Parathyroid adenoma (tissue), 2 donors: ENCODE measurements around the gene STPG4.

ENCODE experiments used
- H2AFZ ChIP-seq: fragments of 300-600 bp; sonication (generic); one replicate; pipeline ENCODE4 v1.7.0; 2017; ENCODE audit warnings: antibody characterized with exemption, mild to moderate bottlenecking
- H3K27ac ChIP-seq: fragments of 300-600 bp; sonication (generic); one replicate; pipeline ENCODE4 v1.7.0; 2017
- H3K27me3 ChIP-seq: fragments of 300-600 bp; sonication (generic); one replicate; pipeline ENCODE4 v1.7.0; 2017; ENCODE audit warnings: low read length; ENCODE audit not compliant: control insufficient read depth, insufficient read depth
- H3K36me3 ChIP-seq: fragments of 300-600 bp; sonication (generic); one replicate; pipeline ENCODE4 v1.7.0; 2017; ENCODE audit warnings: low read length; ENCODE audit not compliant: control insufficient read depth, insufficient read depth
- H3K4me1 ChIP-seq: fragments of 300-600 bp; sonication (generic); one replicate; pipeline ENCODE4 v1.7.0; 2017; ENCODE audit warnings: control low read depth
- H3K4me2 ChIP-seq: fragments of 300-600 bp; sonication (generic); one replicate; pipeline ENCODE4 v1.7.0; 2017; ENCODE audit warnings: low read length
- H3K4me3 ChIP-seq: fragments of 300-600 bp; sonication (generic); one replicate; pipeline ENCODE4 v1.7.0; 2017; ENCODE audit warnings: low read depth, low read length
- H3K79me2 ChIP-seq: fragments of 300-600 bp; sonication (generic); one replicate; pipeline ENCODE4 v1.7.0; 2017; ENCODE audit warnings: control low read depth
- H3K9ac ChIP-seq: fragments of 300-600 bp; sonication (generic); one replicate; pipeline ENCODE4 v1.7.0; 2017; ENCODE audit warnings: mild to moderate bottlenecking
- H3K9me3 ChIP-seq: fragments of 300-600 bp; sonication (generic); one replicate; pipeline ENCODE4 v1.7.0; 2017; ENCODE audit warnings: low read length; ENCODE audit not compliant: control insufficient read depth
- TF ChIP-seq, protein P1 (sequence below): fragments of 300-600 bp; sonication (generic); IDR thresholded peaks from one replicate; pipeline ENCODE4 v1.7.0; 2017; ENCODE audit warnings: antibody characterized with exemption, mild to moderate bottlenecking
- donor health status: primary hyperparathyroidism.

The STPG4 gene

DNA sequence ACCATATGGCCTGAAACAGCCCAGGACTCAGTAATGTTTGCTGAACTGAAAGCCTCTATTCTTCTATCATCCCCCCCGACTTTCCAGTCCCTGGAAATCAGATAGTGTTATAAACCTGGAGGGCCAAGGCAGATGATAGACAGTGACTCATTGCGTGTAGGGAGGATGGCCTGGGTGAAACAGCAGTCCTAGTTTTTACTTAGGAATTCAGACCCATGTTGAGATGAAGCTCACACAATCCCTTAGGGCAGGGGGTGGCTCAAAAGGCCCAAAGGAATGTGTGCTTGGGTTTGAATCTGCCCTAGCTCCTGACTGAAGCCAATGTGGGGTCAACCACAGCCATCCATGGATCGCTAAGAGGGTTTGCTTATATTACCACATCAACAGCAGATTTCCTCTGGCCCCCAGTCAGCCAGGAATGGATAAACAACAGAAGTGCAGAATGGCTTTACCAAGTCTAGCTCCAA lies 43.9 kb upstream of the STPG4 start:
- no peaks in the 10 kb centered on the region for H3K79me2 ChIP-seq
- no peak overlapping the region for H3K4me2 ChIP-seq
- no peaks in the 10 kb centered on the region for H3K27me3 ChIP-seq
- no peak overlapping the region for H2AFZ ChIP-seq
- peaks cover 1% of the 10 kb centered on the region for H3K4me1 ChIP-seq
- H3K9ac ChIP-seq: no peak overlapping the region
- H3K36me3 ChIP-seq: no peaks in the 10 kb centered on the region
- TF ChIP-seq, protein P1, sequence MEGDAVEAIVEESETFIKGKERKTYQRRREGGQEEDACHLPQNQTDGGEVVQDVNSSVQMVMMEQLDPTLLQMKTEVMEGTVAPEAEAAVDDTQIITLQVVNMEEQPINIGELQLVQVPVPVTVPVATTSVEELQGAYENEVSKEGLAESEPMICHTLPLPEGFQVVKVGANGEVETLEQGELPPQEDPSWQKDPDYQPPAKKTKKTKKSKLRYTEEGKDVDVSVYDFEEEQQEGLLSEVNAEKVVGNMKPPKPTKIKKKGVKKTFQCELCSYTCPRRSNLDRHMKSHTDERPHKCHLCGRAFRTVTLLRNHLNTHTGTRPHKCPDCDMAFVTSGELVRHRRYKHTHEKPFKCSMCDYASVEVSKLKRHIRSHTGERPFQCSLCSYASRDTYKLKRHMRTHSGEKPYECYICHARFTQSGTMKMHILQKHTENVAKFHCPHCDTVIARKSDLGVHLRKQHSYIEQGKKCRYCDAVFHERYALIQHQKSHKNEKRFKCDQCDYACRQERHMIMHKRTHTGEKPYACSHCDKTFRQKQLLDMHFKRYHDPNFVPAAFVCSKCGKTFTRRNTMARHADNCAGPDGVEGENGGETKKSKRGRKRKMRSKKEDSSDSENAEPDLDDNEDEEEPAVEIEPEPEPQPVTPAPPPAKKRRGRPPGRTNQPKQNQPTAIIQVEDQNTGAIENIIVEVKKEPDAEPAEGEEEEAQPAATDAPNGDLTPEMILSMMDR: no peak
- no peak overlapping the region for H3K4me3 ChIP-seq
- H3K27ac ChIP-seq: no peak overlapping the region
- no peaks in the 10 kb centered on the region for H3K9me3 ChIP-seq

DNA sequence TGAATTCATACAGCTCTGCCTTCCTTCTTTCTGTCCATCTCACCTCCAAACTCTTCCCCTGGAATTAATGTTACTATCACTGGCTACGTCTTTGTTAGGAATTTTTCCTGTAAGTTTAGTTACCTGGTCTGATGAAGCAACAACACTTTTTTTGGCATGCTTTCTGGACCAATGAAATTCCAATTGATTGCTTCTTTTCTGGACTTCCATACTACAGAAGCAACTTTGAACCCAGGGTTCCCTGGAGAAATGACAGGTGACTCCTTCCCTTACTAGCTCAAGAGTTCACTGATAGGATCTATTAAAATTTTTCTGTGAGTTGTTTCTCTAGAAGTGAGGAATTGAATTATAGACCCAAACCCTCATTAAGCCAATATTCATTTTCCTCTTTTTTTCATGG lies 41.4 kb upstream of the STPG4 start:
- Histone ChIP-seq H2AFZ (no peak overlapping the region), H3K27me3 (no peaks in the 10 kb centered on the region), H3K9ac (no peak overlapping the region), H3K4me3 (no peak overlapping the region), H3K4me1 (peaks cover 17% of the 10 kb centered on the region), H3K4me2 (no peak overlapping the region), H3K9me3 (no peaks in the 10 kb centered on the region), H3K27ac (no peak overlapping the region), H3K79me2 (no peaks in the 10 kb centered on the region), H3K36me3 (no peaks in the 10 kb centered on the region)
- TF ChIP-seq, protein P1: no peak

DNA sequence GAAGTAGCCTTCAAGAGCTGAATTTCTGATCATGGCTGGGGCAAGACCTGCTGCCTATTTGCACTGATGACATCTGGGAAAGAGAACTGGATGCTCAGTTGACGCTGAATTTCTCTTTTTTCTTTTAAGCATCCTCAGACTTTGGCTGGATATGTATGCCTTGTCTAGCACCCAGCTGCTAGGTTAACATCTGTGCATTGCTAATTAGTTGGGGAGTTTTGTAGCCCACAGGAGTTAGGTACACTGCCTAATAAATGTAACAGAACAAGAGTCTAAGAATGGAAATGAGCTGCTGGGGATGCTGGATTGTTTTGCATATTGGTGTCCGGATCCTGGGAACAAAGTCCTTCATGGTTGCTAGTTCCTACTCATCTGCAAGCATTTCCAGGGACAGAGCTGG lies 40.9 kb upstream of the STPG4 start:
- Histone ChIP-seq H3K4me1 (peaks cover 22% of the 10 kb centered on the region), H2AFZ (no peak overlapping the region), H3K79me2 (no peaks in the 10 kb centered on the region), H3K4me2 (no peak overlapping the region), H3K36me3 (no peaks in the 10 kb centered on the region), H3K9me3 (no peaks in the 10 kb centered on the region), H3K9ac (no peak overlapping the region), H3K27me3 (no peaks in the 10 kb centered on the region), H3K27ac (no peak overlapping the region), H3K4me3 (no peak overlapping the region)
- TF ChIP-seq, protein P1: no peak

DNA sequence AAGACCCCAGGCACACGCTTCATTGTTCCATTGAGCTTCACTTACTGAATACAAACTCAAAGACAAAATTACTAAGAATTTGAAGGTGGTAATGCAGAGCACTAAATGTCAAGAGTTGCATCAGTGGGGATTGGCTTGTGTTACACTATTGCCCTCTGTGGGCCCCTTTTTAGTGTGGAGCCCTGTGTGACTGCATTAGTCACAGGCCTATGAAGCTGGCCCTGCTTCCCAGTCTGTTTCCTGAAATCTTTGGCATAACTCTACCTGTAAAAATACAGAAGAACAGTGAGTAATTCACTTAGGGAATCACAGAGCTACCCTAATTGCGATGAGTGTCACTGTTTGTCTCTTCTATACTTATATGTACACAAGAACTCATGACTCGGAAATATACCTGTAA lies 40.0 kb upstream of the STPG4 start:
- H3K36me3 ChIP-seq: no peaks in the 10 kb centered on the region
- TF ChIP-seq, protein P1: no peak
- H3K9me3 ChIP-seq: no peaks in the 10 kb centered on the region
- H3K27ac ChIP-seq: no peak overlapping the region
- H3K27me3 ChIP-seq: no peaks in the 10 kb centered on the region
- no peak overlapping the region for H3K4me3 ChIP-seq
- H3K4me2 ChIP-seq: no peak overlapping the region
- H2AFZ ChIP-seq: no peak overlapping the region
- no peaks in the 10 kb centered on the region for H3K79me2 ChIP-seq
- peaks cover 25% of the 10 kb centered on the region for H3K4me1 ChIP-seq
- H3K9ac ChIP-seq: no peak overlapping the region

DNA sequence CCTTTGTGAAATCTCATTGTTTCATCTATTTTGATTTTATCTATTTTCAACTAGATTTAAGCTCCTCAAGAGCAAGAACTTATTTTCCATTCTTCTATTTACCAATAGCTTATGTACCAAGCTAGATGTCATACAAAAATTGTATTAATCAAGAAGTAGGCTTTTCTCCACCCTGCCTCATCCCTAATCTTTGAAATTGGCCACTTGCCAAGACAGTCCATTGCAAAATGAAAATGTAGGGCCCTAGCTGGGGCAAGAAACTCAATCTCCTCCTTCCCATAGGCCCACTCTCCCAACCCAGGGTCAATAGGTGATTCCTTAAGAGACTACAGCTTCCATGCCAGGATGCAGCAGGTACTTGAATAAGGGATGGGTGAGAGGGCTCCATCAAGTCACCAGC lies 39.3 kb upstream of the STPG4 start:
- no peak overlapping the region for H3K9ac ChIP-seq
- peaks cover 25% of the 10 kb centered on the region for H3K4me1 ChIP-seq
- H3K79me2 ChIP-seq: no peaks in the 10 kb centered on the region
- H2AFZ ChIP-seq: no peak overlapping the region
- H3K27ac ChIP-seq: no peak overlapping the region
- H3K36me3 ChIP-seq: no peaks in the 10 kb centered on the region
- H3K4me2 ChIP-seq: no peak overlapping the region
- H3K4me3 ChIP-seq: no peak overlapping the region
- TF ChIP-seq, protein P1: no peak
- H3K27me3 ChIP-seq: no peaks in the 10 kb centered on the region
- H3K9me3 ChIP-seq: no peaks in the 10 kb centered on the region
